MCF 10A (cell line): ENCODE results near the gene FAM227A. TPM values are rescaled to one million over a fixed set of nuclear protein-coding genes. Genes with fewer than 3 reads are reported as not detected.
A peak's percentile ranks its signal among the peaks of the same experiment; 100 is the strongest.

Experiments used
- BruUV-seq: library from RNA; stranded (reverse); fragments of 400-500 nt; replicated peaks from 2 replicates; lab custom pipeline; 2021; lab: Mats Ljungman, UMichigan
- CTCF ChIA-PET: fragments of 300-600 bp; sonication (Branson Sonifier 250); formaldehyde crosslinking; extraction: SDS; loops from one replicate; lab custom pipeline; 2021; ENCODE audit warnings: antibody characterized with exemption, inconsistent platforms; lab: Yijun Ruan, JAX
- POLR2A ChIA-PET: fragments of 300-600, 350-650 bp; sonication (Branson Sonifier 250); formaldehyde crosslinking; extraction: SDS; loops from one replicate; lab custom pipeline; 2020; ENCODE audit warnings: antibody characterized with exemption, inconsistent platforms; lab: Yijun Ruan, JAX
- DNase-seq: peaks from one replicate; pipeline ENCODE4 v3.0.0-alpha.2; 2018; ENCODE audit not compliant: unreplicated experiment
- H3K27ac Mint-ChIP-seq: one replicate; pipeline ENCODE4 v1.8.0; 2022; ENCODE audit warnings: mild to moderate bottlenecking, low read depth, mixed read lengths; ENCODE audit not compliant: unreplicated experiment
- H3K27me3 Mint-ChIP-seq: one replicate; pipeline ENCODE4 v1.8.0; 2022; ENCODE audit warnings: mixed read lengths; ENCODE audit not compliant: insufficient read depth, unreplicated experiment
- H3K36me3 Mint-ChIP-seq: one replicate; pipeline ENCODE4 v1.8.0; 2022; ENCODE audit warnings: mild to moderate bottlenecking, moderate library complexity, mixed read lengths; ENCODE audit not compliant: insufficient read depth, unreplicated experiment
- H3K4me1 Mint-ChIP-seq: one replicate; pipeline ENCODE4 v1.8.0; 2022; ENCODE audit warnings: mixed read lengths; ENCODE audit not compliant: insufficient read depth, unreplicated experiment
- H3K4me3 Mint-ChIP-seq: one replicate; pipeline ENCODE4 v1.8.0; 2022; ENCODE audit warnings: mild to moderate bottlenecking, moderate library complexity, mixed read lengths; ENCODE audit not compliant: unreplicated experiment
- H3K9me3 Mint-ChIP-seq: one replicate; pipeline ENCODE4 v1.8.0; 2022; ENCODE audit warnings: mixed read lengths; ENCODE audit not compliant: unreplicated experiment
- intact Hi-C: fragments of 100-400 bp; cut with micrococcal nuclease; formaldehyde crosslinking; loops from 2 replicates; pipeline ENCODE4 v1.14.1; 2022
- total RNA-seq: library from RNA; stranded (reverse); gene quantifications from 2 replicates; pipeline ENCODE4 v1.2.3, GENCODE V29; 2022
- TF ChIP-seq, protein P1 (sequence below): fragments of 200-600 bp; IDR thresholded peaks from one replicate; pipeline ENCODE4 v1.8.0; 2022; ENCODE audit warnings: antibody characterized with exemption, mild to moderate bottlenecking; ENCODE audit not compliant: unreplicated experiment

Gene FAM227A
- total RNA-seq, 1 experiment from 2014 or later, result 2.3 TPM

- no peak for DNase-seq
- TF ChIP-seq, protein P1, sequence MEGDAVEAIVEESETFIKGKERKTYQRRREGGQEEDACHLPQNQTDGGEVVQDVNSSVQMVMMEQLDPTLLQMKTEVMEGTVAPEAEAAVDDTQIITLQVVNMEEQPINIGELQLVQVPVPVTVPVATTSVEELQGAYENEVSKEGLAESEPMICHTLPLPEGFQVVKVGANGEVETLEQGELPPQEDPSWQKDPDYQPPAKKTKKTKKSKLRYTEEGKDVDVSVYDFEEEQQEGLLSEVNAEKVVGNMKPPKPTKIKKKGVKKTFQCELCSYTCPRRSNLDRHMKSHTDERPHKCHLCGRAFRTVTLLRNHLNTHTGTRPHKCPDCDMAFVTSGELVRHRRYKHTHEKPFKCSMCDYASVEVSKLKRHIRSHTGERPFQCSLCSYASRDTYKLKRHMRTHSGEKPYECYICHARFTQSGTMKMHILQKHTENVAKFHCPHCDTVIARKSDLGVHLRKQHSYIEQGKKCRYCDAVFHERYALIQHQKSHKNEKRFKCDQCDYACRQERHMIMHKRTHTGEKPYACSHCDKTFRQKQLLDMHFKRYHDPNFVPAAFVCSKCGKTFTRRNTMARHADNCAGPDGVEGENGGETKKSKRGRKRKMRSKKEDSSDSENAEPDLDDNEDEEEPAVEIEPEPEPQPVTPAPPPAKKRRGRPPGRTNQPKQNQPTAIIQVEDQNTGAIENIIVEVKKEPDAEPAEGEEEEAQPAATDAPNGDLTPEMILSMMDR, result no peak
- Mint-ChIP-seq H3K4me3 (no peak overlapping the region), H3K4me1 (no peaks in the 10 kb centered on the region), H3K27me3 (no peaks in the 10 kb centered on the region), H3K36me3 (peaks cover 11% of the 10 kb centered on the region), H3K9me3 (no peaks in the 10 kb centered on the region), H3K27ac (no peak overlapping the region)
- BruUV-seq, result no TSS peak
- ChIA-PET POLR2A (interaction anchor here (0.6 kb wide), 1 partner anchor 50 kb away, joined by 3 read pairs; no protein-coding TSS in a partner anchor), CTCF (interaction anchor here (0.6 kb wide), 1 partner anchor 1039 kb away, joined by 3 read pairs; no protein-coding TSS in a partner anchor)
- intact Hi-C loops, result no loop called here
Observed at GRCh38 chr22:38631724-38632123, 24.5 kb downstream of the FAM227A start.

DNA sequence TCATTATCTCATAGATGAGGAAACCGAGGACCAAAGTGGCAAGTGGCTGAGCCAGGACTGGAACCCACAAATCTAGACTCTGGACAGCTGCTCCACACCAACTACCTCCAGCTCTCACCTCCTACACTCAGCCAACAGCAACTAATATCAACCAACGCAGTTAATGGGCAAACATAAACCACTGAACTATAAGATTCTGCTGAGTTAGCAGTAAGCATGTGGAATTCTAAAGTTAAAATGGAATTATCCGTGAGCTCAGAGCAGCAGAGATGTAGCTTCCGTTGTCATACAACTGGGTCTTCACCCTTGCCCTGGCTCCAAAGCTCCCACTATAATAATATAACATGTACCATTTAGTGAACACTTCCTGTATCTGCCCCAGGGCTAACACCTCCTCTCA lies 27.1 kb downstream of the FAM227A start:
- ChIA-PET CTCF (no interaction called here), POLR2A (no interaction called here)
- H3K27ac Mint-ChIP-seq, result no peak overlapping the region

DNA sequence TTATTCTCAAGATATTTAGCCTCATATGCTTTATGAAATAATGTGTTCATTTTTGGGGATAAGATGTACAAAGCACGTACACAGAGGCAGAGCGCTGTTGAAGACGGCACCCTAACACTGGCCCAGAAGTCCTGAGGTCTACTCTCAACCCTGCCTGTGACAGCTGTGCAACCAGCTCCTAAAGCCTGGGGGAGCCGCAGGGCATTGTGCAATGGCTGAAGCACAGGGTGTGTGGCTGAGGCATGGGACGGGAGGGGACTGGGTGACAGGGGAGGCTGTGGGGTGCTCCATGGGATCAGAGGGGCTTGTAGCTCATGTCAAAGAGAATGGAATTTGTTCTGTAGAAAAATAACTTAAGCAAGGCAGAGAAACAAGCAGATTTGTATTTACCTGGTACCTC lies 27.7 kb downstream of the FAM227A start:
- CTCF ChIA-PET, result no interaction called here
- Mint-ChIP-seq H3K9me3 (no peaks in the 10 kb centered on the region), H3K27ac (no peak overlapping the region), H3K27me3 (no peaks in the 10 kb centered on the region), H3K4me3 (no peak overlapping the region), H3K4me1 (no peaks in the 10 kb centered on the region), H3K36me3 (peaks cover 11% of the 10 kb centered on the region)
- peak; percentile 13 for DNase-seq
- TF ChIP-seq, protein P1, result no peak
- POLR2A ChIA-PET, result interaction anchor here (0.8 kb wide), 1 partner anchor 9 kb away, joined by 3 read pairs; no protein-coding TSS in a partner anchor
- intact Hi-C loops, result no loop called here
- BruUV-seq, result no TSS peak

More for the DNA sequence above, 27.1 kb downstream of the FAM227A start:
- no peaks in the 10 kb centered on the region for H3K4me1 Mint-ChIP-seq
- H3K9me3 Mint-ChIP-seq, result no peaks in the 10 kb centered on the region
- intact Hi-C loops, result no loop called here
- no peaks in the 10 kb centered on the region for H3K27me3 Mint-ChIP-seq
- no peak overlapping the region for H3K4me3 Mint-ChIP-seq
- no peak for DNase-seq
- peaks cover 11% of the 10 kb centered on the region for H3K36me3 Mint-ChIP-seq
- TF ChIP-seq, protein P1, result no peak
- no TSS peak for BruUV-seq

GRCh38 chr22:38623351-38623750 lies 32.8 kb downstream of the FAM227A start:
- no peaks in the 10 kb centered on the region for H3K9me3 Mint-ChIP-seq
- H3K27me3 Mint-ChIP-seq, result no peaks in the 10 kb centered on the region
- TF ChIP-seq, protein P1, result no peak
- no peaks in the 10 kb centered on the region for H3K4me1 Mint-ChIP-seq
- no peak overlapping the region for H3K27ac Mint-ChIP-seq
- CTCF ChIA-PET, result no interaction called here
- no peaks in the 10 kb centered on the region for H3K36me3 Mint-ChIP-seq
- BruUV-seq, result no TSS peak
- DNase-seq, result no peak
- POLR2A ChIA-PET, result no interaction called here
- H3K4me3 Mint-ChIP-seq, result no peak overlapping the region
- intact Hi-C loops, result no loop called here
